ENCODE results near the gene SNUPN. TPM values are rescaled to one million over a fixed set of nuclear protein-coding genes. Genes with fewer than 3 reads are reported as not detected.

SNUPN gene
- total RNA-seq = 28.1 and 29.7 TPM in 2 replicates

DNA sequence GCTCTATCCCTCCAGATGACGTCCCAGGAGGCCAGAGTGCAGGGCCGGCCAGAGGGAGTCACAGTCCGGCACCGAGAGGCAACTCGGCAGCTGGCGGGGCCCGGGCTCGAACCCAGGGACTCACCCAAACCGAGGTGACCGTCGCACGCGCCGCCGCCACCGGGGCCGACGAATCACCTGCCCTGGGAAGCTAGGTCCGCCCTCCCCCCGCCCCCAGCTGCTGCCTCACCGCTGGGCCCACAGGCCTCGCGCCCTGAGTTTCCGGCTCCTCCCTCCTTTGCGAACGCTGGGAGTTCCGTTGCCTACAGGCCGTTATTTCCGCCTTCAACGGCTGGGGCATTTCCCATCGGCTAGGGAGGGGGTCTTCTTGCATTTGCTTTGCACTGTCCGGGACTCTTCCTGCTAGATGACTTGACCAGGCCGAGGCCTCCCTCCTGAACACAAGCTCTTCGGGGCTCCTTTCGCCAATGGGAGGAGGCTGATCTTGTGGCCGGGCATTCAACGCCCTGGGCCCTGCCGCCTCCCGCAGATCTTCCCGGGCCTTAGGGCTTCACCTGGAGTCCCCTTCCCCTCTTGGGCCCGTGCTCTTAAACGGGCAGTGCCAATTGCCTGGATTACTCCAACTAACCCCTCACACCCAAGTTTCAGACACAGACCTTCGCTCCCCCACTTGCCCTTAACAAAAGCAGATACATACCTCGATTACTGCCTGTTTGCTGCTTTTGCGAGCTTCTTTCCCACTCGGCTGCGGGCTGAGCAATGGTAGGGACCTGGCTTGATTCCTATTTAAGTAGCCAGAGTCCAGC lies at the start of gene SNUPN:
TSS of gene SNUPN (minus strand) at position 184 of the 806 bp plus-strand sequence. CDS start 4,674 bp downstream, outside the sequence.

DNA sequence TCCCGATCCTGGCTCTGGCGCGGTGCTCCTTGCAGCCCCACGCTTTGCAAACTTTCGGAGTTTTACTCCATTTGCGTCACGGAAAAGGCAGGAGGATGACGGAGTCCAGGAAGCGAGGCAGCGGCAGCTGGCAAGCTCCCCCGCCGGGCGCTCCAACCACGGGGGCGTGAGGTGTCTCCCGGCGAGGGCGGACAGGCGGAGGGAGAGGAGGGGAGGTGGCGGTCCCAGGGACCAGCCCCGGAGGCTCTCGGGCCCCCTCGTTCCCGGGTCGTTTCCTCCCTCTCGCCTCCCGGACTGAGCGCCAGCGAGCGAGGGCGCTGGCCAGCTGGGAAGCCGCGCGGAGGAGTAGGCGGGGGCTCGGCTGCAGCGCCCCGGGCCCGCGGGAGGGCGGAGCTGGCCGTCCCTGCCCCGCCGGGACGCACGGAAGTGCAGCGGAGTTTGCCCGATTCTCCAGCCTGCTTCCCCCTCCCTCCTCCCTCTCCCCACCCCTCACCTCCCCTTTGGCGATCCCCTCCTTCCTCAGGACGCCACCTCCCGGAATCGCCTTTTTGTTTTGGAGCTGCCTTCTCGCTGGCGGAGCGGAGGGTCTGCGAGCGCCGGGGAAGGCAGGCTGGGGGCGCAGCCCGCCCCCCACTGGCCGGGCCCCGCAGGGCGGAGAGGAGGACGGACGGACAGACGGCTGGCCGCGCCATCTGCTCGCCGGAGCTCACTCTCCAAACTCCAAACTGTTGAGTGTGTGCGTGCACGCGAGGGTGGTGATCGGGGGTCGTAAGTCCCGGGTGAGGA lies 22.0 kb upstream of the SNUPN start, which contains the start of gene SNX33:
TSS of gene SNX33 (plus strand) at position 543 of the 786 bp plus-strand sequence. CDS start 1,191 bp downstream, outside the sequence.

DNA sequence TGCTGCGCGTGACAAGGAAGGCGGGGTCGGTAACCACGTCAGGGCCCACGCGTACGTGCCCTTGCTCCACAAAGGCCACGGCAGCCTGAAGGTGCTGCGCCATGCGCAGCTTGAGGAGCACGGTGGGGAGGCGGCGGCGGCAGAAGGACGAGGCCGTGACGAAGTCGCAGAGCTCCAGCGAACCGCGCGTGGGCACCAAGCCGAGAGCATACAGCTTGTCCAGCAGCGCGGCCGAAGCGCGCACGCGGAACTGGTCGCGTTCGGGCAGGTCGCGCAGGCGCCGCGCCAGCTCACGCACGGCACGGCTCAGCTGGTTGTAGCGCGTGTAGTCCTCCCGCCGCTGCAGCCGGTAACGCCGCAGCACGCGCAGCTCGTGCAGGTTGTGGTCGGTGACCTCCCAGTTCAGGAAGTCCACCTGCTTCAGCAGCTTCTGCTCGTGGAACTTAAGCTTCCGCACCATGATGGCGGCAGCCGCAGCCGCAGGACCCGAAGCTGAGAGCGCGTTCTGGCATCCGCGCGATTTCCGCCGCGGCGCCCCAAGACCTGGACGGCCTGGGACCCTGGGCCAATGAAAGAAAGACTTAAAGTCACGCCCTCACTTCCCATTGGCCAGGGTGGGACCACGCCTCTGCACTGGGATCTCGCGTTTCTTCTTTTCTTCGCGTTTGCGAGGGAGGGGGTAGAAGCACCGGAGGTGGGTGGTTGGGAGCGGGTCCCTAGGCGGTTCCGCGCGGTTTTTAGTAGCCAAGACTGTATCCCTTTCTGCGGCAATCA lies 14.4 kb upstream of the SNUPN start, which contains the start of gene IMP3:
TSS of gene IMP3 (minus strand) at position 516 of the 774 bp plus-strand sequence. CDS start at position 460, 56 bp downstream.

DNA sequence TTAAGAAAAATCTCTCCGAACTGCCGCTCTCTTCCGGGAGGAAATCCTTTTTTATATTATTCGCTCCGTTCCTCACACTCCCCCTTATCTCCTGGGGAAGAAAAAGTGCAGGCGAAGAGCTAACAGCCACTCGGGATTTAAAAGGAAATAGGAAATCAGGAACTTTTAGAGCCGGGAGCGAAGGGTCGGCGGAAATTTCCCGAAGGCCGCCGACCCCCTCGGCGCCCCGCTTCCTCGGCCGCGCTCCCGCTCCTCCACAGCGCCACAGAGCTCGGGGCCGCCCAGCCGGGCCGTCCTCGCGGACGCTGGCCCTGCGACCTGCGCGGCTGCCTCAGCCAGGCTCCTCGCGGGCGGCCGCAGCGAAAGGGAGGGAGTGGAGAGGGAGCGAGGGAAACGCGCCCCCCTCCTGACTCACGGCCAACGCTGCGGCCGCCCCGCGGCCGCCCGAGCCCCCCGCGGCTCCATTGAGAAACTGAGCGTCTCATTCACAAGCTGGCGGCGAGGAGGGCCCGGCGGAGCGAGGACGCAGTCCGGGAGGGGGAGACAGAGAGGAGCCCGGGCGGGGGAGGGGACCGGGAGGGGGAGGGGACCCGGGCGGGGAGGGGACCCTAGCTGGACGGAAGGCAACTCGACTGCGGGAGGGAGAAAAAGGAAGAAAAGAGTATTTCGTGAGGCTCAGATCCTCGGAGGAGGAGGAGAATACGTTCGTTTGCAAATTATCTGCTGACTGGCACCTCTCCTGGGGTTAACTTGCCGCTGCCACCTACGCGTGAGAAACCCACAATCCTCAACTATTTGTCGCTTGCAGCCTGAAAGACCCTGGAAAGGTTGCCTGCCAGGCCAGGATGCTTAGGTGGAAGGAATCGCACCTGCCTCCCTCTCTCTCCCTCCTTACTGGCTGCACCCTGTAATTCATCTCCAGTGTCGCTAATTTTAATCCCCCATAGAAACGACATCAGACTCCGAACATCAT lies 46.3 kb downstream of the SNUPN start, which contains the start of gene PTPN9:
TSS of gene PTPN9 (minus strand) at position 368 of the 973 bp plus-strand sequence. CDS start 539 bp downstream, outside the sequence.

Other genes with a start within 250 kb of the SNUPN start
- 18.4 and 27.6 TPM in 2 replicates for gene SIN3A, start 174.0 kb downstream of the SNUPN start, total RNA-seq
- gene PTPN9, start 46.4 kb downstream of the SNUPN start, total RNA-seq = 16.6 and 26.1 TPM in 2 replicates
- gene IMP3, start 14.5 kb upstream of the SNUPN start, total RNA-seq = 57.8 and 97.7 TPM in 2 replicates
- 19.6 and 22.1 TPM in 2 replicates for gene SNX33, start 22.2 kb upstream of the SNUPN start, total RNA-seq
- 63.0 and 213 TPM in 2 replicates for gene CSPG4, start 87.1 kb upstream of the SNUPN start, total RNA-seq
- gene UBE2Q2, start 217.7 kb upstream of the SNUPN start, total RNA-seq = 72.2 and 77.8 TPM in 2 replicates

Measured in smooth muscle cell of the umbilical artery (primary cell).